H9 (cell line): Measurements from ENCODE around the gene RUSC2. TPM values are rescaled to one million over a fixed set of nuclear protein-coding genes. Genes with fewer than 3 reads are reported as not detected.

Experiments used
- DNase-seq: peaks from one replicate; pipeline ENCODE4 v3.0.0-alpha.2; 2017
- H2AFZ ChIP-seq: one replicate; pipeline ENCODE4 v1.6.1; 2013; ENCODE audit warnings: mild to moderate bottlenecking, low read length, control low read depth, moderate library complexity
- H2AK5ac ChIP-seq: 2 replicates; pipeline ENCODE4 v1.6.1; 2013; ENCODE audit warnings: low read length, control low read depth, mixed read lengths; ENCODE audit not compliant: insufficient read length
- H2BK120ac ChIP-seq: one replicate; pipeline ENCODE4 v1.6.1; 2013; ENCODE audit warnings: low read depth, mild to moderate bottlenecking, low read length, control low read depth, inconsistent platforms; ENCODE audit not compliant: poor library complexity, severe bottlenecking
- H2BK12ac ChIP-seq: 2 replicates; pipeline ENCODE4 v1.6.1; 2013; ENCODE audit warnings: low read length, control low read depth, mixed read lengths, low read depth; ENCODE audit not compliant: insufficient read length
- H2BK15ac ChIP-seq: 2 replicates; pipeline ENCODE4 v1.6.1; 2013; ENCODE audit warnings: low read depth, low read length, control low read depth
- H2BK20ac ChIP-seq: one replicate; pipeline ENCODE4 v1.6.1; 2013; ENCODE audit warnings: low read depth, mild to moderate bottlenecking, low read length, control low read depth, inconsistent platforms; ENCODE audit not compliant: poor library complexity, severe bottlenecking
- H2BK5ac ChIP-seq: 2 replicates; pipeline ENCODE4 v1.6.1; 2013; ENCODE audit warnings: low read length, control low read depth, mixed read lengths; ENCODE audit not compliant: insufficient read length
- H3K14ac ChIP-seq: 2 replicates; pipeline ENCODE4 v1.6.1; 2013; ENCODE audit warnings: low read length, control low read depth; ENCODE audit not compliant: insufficient read depth
- H3K18ac ChIP-seq: 2 replicates; pipeline ENCODE4 v1.6.1; 2013; ENCODE audit warnings: low read depth, mild to moderate bottlenecking, mixed read lengths, low read length, control low read depth; ENCODE audit not compliant: insufficient read length
- H3K23ac ChIP-seq: 2 replicates; pipeline ENCODE4 v1.6.1; 2013; ENCODE audit warnings: low read length, control low read depth, mixed read lengths, low read depth; ENCODE audit not compliant: insufficient read length
- H3K23me2 ChIP-seq: 2 replicates; pipeline ENCODE4 v1.6.1; 2013; ENCODE audit warnings: low read depth, mild to moderate bottlenecking, mixed read lengths, low read length, control low read depth; ENCODE audit not compliant: insufficient read length, poor library complexity, severe bottlenecking
- H3K27ac ChIP-seq: 2 replicates; pipeline ENCODE4 v1.5.1; 2013; ENCODE audit warnings: low read length, control low read depth, mixed read lengths, low read depth; ENCODE audit not compliant: insufficient read length
- H3K27me3 ChIP-seq: 2 replicates; pipeline ENCODE4 v1.6.1; 2013; ENCODE audit warnings: low read length, control low read depth, inconsistent platforms; ENCODE audit not compliant: insufficient read depth
- H3K4ac ChIP-seq: 2 replicates; pipeline ENCODE4 v1.6.1; 2013; ENCODE audit warnings: low read depth, mild to moderate bottlenecking, control low read depth, inconsistent platforms, low read length, moderate library complexity
- H3K4me1 ChIP-seq: 2 replicates; pipeline ENCODE4 v1.6.1; 2013; ENCODE audit warnings: low read length, control low read depth, inconsistent platforms; ENCODE audit not compliant: insufficient read depth
- H3K4me2 ChIP-seq: 2 replicates; pipeline ENCODE4 v1.6.1; 2013; ENCODE audit warnings: low read length, control low read depth, mixed read lengths; ENCODE audit not compliant: insufficient read length, insufficient read depth
- H3K56ac ChIP-seq: 2 replicates; pipeline ENCODE4 v1.6.1; 2013; ENCODE audit warnings: low read depth, mild to moderate bottlenecking, mixed read lengths, low read length, control low read depth; ENCODE audit not compliant: insufficient read length
- H3K79me1 ChIP-seq: 2 replicates; pipeline ENCODE4 v1.6.1; 2013; ENCODE audit warnings: low read depth, mild to moderate bottlenecking, moderate library complexity, low read length, control low read depth, inconsistent platforms; ENCODE audit not compliant: insufficient read depth, poor library complexity, severe bottlenecking
- H3K79me2 ChIP-seq: 2 replicates; pipeline ENCODE4 v1.6.1; 2013; ENCODE audit warnings: low read length, control low read depth, inconsistent platforms; ENCODE audit not compliant: insufficient read depth
- H3K9ac ChIP-seq: 2 replicates; pipeline ENCODE4 v1.6.1; 2013; ENCODE audit warnings: low read length, control low read depth, mixed read lengths; ENCODE audit not compliant: insufficient read length; ENCODE audit errors: extremely low read depth
- H3K9me3 ChIP-seq: one replicate; pipeline ENCODE4 v1.6.1; 2013; ENCODE audit warnings: low read depth, low read length, inconsistent platforms; ENCODE audit not compliant: control insufficient read depth
- H3T11ph ChIP-seq: one replicate; pipeline ENCODE4 v1.6.1; 2013; ENCODE audit warnings: mild to moderate bottlenecking, low read length, control low read depth, inconsistent platforms
- H4K20me1 ChIP-seq: one replicate; pipeline ENCODE4 v1.6.1; 2013; ENCODE audit not compliant: control insufficient read depth, insufficient read length, insufficient read depth
- H4K5ac ChIP-seq: 2 replicates; pipeline ENCODE4 v1.6.1; 2013; ENCODE audit warnings: low read depth, mild to moderate bottlenecking, mixed read lengths, low read length, control low read depth; ENCODE audit not compliant: insufficient read length
- H4K8ac ChIP-seq: replicated peaks from 2 replicates; pipeline ENCODE4 v1.6.1; 2013; ENCODE audit warnings: low read length, control low read depth, mixed read lengths, low read depth; ENCODE audit not compliant: insufficient read length
- H4K91ac ChIP-seq: 2 replicates; pipeline ENCODE4 v1.6.1; 2013; ENCODE audit warnings: low read depth, mild to moderate bottlenecking, moderate library complexity, mixed read lengths, low read length, control low read depth; ENCODE audit not compliant: insufficient read length
- H3K27ac Mint-ChIP-seq, 3 experiments: 2 replicates in 2 of 3; 3 replicates in 1 of 3; pipeline ENCODE4 v1.8.0; 2020 to 2021; ENCODE audit warnings: mixed read lengths in 3 of 3, mild to moderate bottlenecking in 1 of 3, moderate library complexity in 1 of 3
- H3K27me3 Mint-ChIP-seq: 2 replicates; pipeline ENCODE4 v1.8.0; 2021; ENCODE audit warnings: low read depth, mild to moderate bottlenecking, moderate library complexity, mixed read lengths
- H3K36me3 Mint-ChIP-seq, 3 experiments: 2 replicates in 2 of 3; 3 replicates in 1 of 3; pipeline ENCODE4 v1.8.0; 2020 to 2021; ENCODE audit warnings: low read depth in 3 of 3, mixed read lengths in 3 of 3; ENCODE audit not compliant: insufficient read depth in 1 of 3
- H3K4me1 Mint-ChIP-seq, 2 experiments: 2 replicates each; pipeline ENCODE4 v1.8.0; 2020; ENCODE audit warnings: mixed read lengths in 2 of 2
- H3K4me3 Mint-ChIP-seq, 2 experiments: 2 replicates in 1 of 2; 3 replicates in 1 of 2; pipeline ENCODE4 v1.8.0; 2020 to 2021; ENCODE audit warnings: mild to moderate bottlenecking in 2 of 2, mixed read lengths in 2 of 2, moderate library complexity in 1 of 2
- H3K9me3 Mint-ChIP-seq, 2 experiments: 2 replicates in 1 of 2; 3 replicates in 1 of 2; pipeline ENCODE4 v1.8.0; 2020; ENCODE audit warnings: mild to moderate bottlenecking in 2 of 2, mixed read lengths in 2 of 2, moderate library complexity in 1 of 2
- WGBS: extraction: QIAGEN DNeasy Blood & Tissue Kit; methylation state at CpG from one replicate; pipeline ENCODE4 v1.1.7; 2013; ENCODE audit warnings: missing lambda C conversion rate, low lambda C conversion rate, mixed read lengths; ENCODE audit not compliant: insufficient read length; ENCODE audit errors: extremely low coverage; 5-methylcytosine and 5-hydroxymethylcytosine counted together
- total RNA-seq: library from RNA; stranded (reverse); gene quantifications from 2 replicates; pipeline ENCODE4 v1.2.1, GENCODE V29; 2021
- TF ChIP-seq, protein P1 (sequence below): fragments of 200-600 bp; sonication (generic); conservative IDR thresholded peaks from 3 replicates; pipeline ENCODE4 v1.8.0; 2021; ENCODE audit warnings: antibody characterized with exemption, mild to moderate bottlenecking

The RUSC2 gene
- total RNA-seq, 1 experiment from 2014 or later = 6.3 TPM

DNA sequence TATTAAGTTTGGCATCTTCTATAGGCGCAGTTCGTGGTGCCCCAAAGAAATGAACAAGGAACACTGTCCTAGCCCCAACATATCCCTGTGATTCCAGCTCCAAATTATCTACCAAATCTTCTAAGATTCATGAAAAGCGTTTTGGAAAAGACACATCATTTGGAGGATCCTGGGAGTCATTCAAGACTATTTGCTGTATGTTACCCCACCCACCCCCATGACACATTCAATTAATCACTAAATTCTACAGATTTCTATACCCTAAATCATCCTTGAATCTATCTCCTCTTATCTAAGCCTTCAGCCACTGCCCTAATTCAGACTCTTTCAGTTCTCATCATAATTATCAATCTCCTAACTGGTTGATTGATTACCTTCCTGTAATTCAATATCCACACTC, 5.5 kb upstream of the RUSC2 start:
- H4K5ac ChIP-seq = no peak overlapping the region
- Mint-ChIP-seq H3K36me3 (no peaks in the 10 kb centered on the region), H3K4me3 (no peak overlapping the region), H3K27me3 (no peaks in the 10 kb centered on the region; the same call in 1 of the 2 replicates), H3K4me1 (peaks cover 11 to 15% of the 10 kb centered on the region in 2 experiments), H3K9me3 (no peaks in the 10 kb centered on the region; a peak in 1 of 5 replicates), H3K27ac (no peak overlapping the region)
- H3K23ac ChIP-seq = no peak overlapping the region
- H2BK15ac ChIP-seq = no peak overlapping the region
- H3K27me3 ChIP-seq = no peaks in the 10 kb centered on the region
- no peak overlapping the region for H2BK120ac ChIP-seq
- no peak overlapping the region for H3K18ac ChIP-seq
- H3K4me2 ChIP-seq = no peak overlapping the region
- H2BK5ac ChIP-seq = no peak overlapping the region
- no peak overlapping the region for H3T11ph ChIP-seq
- H3K79me1 ChIP-seq = no peaks in the 10 kb centered on the region
- no peak overlapping the region for H4K91ac ChIP-seq
- no peaks in the 10 kb centered on the region for H4K20me1 ChIP-seq
- no peaks in the 10 kb centered on the region for H3K79me2 ChIP-seq
- no peak overlapping the region for H3K56ac ChIP-seq
- H2AFZ ChIP-seq = no peak overlapping the region
- H3K27ac ChIP-seq = no peak overlapping the region
- no peak overlapping the region for H3K4ac ChIP-seq
- no peak overlapping the region for H2BK12ac ChIP-seq
- TF ChIP-seq, protein P1, sequence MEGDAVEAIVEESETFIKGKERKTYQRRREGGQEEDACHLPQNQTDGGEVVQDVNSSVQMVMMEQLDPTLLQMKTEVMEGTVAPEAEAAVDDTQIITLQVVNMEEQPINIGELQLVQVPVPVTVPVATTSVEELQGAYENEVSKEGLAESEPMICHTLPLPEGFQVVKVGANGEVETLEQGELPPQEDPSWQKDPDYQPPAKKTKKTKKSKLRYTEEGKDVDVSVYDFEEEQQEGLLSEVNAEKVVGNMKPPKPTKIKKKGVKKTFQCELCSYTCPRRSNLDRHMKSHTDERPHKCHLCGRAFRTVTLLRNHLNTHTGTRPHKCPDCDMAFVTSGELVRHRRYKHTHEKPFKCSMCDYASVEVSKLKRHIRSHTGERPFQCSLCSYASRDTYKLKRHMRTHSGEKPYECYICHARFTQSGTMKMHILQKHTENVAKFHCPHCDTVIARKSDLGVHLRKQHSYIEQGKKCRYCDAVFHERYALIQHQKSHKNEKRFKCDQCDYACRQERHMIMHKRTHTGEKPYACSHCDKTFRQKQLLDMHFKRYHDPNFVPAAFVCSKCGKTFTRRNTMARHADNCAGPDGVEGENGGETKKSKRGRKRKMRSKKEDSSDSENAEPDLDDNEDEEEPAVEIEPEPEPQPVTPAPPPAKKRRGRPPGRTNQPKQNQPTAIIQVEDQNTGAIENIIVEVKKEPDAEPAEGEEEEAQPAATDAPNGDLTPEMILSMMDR = no peak
- H3K9ac ChIP-seq = no peak overlapping the region
- no peaks in the 10 kb centered on the region for H3K9me3 ChIP-seq
- H2BK20ac ChIP-seq = no peak overlapping the region
- H3K23me2 ChIP-seq = peaks cover 4% of the 10 kb centered on the region
- DNase-seq = no peak
- no CpG with 5 or more reads among the region's 3 CpGs for WGBS
- H4K8ac ChIP-seq = no peak overlapping the region
- H2AK5ac ChIP-seq = no peak overlapping the region
- H3K14ac ChIP-seq = no peak overlapping the region
- peaks cover 2% of the 10 kb centered on the region; the same call in 1 of the 2 replicates for H3K4me1 ChIP-seq
